Stimulated activated naive B cell treated with anti-CD40 and anti-IgM and Interleukin-4, amounts not matched to agents 10 μg/mL and 1 μg/mL and 100 μg/mL, for 72 hours (primary cell): ENCODE measurements around the gene C15orf39.

ENCODE experiments used
- ATAC-seq, 2 donors: fragments of 150-1000 bp; cut with Tn5 transposase; replicated peaks; 2 replicates each; pipeline ENCODE4 v1.10.0; 2021; ENCODE audit warnings: moderate library complexity in 1 of 2
- DNase-seq: peaks from one replicate; pipeline ENCODE4 v3.0.0; 2021
- H3K27ac Mint-ChIP-seq: one replicate; pipeline ENCODE4 v1.8.0; 2022; ENCODE audit warnings: mild to moderate bottlenecking, mixed read lengths
- H3K27me3 Mint-ChIP-seq, 2 donors: one replicate each; pipeline ENCODE4 v1.8.0; 2022; ENCODE audit warnings: mixed read lengths in 2 of 2
- H3K36me3 Mint-ChIP-seq, 2 donors: one replicate each; pipeline ENCODE4 v1.8.0; 2022; ENCODE audit warnings: mixed read lengths in 2 of 2, mild to moderate bottlenecking in 1 of 2
- H3K4me1 Mint-ChIP-seq, 2 donors: one replicate each; pipeline ENCODE4 v1.8.0; 2022; ENCODE audit warnings: mixed read lengths in 2 of 2, mild to moderate bottlenecking in 1 of 2
- H3K4me3 Mint-ChIP-seq, 2 donors: one replicate each; pipeline ENCODE4 v1.8.0; 2022; ENCODE audit warnings: mild to moderate bottlenecking in 2 of 2, mixed read lengths in 2 of 2, moderate library complexity in 1 of 2
- H3K9me3 Mint-ChIP-seq, 2 donors: one replicate each; pipeline ENCODE4 v1.8.0; 2022; ENCODE audit warnings: mixed read lengths in 2 of 2, mild to moderate bottlenecking in 1 of 2

Gene C15orf39

DNA sequence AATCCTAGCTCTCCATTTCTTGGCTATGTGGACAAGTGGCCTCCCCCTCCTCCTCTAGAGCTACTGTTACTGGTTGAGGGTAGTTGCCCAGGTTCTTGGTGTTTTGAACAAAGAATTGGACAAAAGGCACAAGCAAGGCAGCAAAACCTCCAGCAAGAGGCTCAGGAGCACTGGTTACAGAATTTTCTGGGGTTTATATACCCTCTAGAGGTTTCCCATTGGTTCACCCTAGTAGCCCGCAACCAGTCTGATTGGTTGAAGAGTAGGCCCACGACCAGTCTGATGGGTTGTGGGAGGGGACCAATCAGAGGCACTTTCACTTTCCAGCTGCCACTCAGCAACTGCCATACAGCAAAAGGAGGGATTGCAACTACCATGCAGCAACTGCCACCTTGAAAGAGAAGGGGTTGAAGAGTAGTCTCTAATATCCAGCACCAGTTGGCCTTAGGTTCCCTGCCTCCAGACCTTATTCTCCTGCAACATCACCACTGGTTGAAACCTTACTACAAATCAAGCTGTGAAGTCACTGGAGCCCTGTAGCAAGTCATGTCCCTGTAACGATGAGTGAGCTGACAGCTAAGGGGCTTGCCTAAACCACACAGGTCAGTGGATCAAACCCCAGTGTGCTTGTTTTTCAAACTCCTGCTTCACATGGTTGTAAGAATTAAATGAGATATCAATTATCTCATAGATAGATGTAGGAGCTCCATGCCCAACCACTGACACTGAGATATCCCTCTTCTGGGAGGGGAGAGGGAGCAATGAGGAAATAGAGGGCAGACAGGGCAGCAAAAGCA is 2.9 kb upstream of the C15orf39 start:
- H3K4me1 Mint-ChIP-seq, result peaks cover 23 to 35% of the 10 kb centered on the region in 2 donors
- no peaks in the 10 kb centered on the region for H3K9me3 Mint-ChIP-seq
- peaks cover 0 to 1% of the 10 kb centered on the region in 2 donors for H3K36me3 Mint-ChIP-seq
- DNase-seq (no peak), ATAC-seq (no peak)
- no peak overlapping the region for H3K27ac Mint-ChIP-seq
- H3K4me3 Mint-ChIP-seq, result no peak overlapping the region
- peaks cover 37 to 54% of the 10 kb centered on the region in 2 donors for H3K27me3 Mint-ChIP-seq

DNA sequence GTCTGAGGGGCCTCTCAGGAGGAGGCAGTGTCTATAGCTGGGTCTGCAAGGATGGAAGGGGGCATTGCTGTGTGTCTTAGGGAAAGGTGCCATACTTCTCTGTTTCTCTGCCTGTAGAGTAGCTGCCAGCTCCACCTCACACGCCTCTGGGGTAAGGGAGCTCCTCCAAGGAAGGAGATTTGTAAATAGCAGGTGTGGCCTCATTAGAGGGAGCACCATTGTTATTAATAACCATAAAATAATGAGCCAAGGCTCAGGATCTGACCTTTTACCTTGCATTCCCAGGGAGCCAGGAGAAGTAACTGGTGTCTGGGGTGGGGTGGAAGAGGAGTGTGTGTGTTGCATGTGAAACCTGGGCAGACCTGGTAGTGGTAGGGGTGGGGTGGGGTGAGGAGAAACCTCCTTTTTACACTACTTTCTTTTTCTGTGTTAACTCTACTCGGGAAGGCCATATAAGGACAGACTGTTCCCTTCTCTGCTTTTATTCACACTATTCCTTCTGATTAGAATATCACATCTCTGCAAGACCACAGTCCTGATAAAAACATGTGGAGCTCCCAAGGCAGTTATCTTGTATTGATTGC is 2.2 kb upstream of the C15orf39 start:
- Mint-ChIP-seq H3K4me3 (no peak overlapping the region), H3K27me3 (peaks cover 35 to 50% of the 10 kb centered on the region in 2 donors), H3K27ac (no peak overlapping the region), H3K9me3 (no peaks in the 10 kb centered on the region), H3K4me1 (peaks cover 29 to 42% of the 10 kb centered on the region in 2 donors), H3K36me3 (peaks cover 0 to 1% of the 10 kb centered on the region in 2 donors)
- DNase-seq (no peak), ATAC-seq (no peak)

DNA sequence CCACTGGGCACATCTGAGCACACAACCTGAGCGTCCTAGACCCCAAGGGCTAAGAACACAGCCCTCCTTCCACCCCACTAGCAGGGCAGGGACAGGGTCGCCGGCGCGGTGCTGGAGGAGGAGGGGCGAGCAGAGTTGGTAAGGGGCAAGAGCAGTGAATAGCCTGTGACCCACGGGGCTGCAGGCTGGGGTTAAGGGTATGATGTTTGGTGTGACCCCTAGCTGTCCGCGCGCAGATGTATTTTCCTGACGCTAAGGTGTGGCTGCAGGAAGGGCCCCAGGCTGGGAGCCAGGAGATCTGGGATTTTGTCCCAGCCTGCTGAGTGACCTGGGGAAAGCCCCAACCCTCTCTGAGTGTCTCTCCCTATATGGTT is 1.3 kb upstream of the C15orf39 start:
- peak overlapping the region in 1 of 2 donors; percentile 40 for H3K4me3 Mint-ChIP-seq

DNA sequence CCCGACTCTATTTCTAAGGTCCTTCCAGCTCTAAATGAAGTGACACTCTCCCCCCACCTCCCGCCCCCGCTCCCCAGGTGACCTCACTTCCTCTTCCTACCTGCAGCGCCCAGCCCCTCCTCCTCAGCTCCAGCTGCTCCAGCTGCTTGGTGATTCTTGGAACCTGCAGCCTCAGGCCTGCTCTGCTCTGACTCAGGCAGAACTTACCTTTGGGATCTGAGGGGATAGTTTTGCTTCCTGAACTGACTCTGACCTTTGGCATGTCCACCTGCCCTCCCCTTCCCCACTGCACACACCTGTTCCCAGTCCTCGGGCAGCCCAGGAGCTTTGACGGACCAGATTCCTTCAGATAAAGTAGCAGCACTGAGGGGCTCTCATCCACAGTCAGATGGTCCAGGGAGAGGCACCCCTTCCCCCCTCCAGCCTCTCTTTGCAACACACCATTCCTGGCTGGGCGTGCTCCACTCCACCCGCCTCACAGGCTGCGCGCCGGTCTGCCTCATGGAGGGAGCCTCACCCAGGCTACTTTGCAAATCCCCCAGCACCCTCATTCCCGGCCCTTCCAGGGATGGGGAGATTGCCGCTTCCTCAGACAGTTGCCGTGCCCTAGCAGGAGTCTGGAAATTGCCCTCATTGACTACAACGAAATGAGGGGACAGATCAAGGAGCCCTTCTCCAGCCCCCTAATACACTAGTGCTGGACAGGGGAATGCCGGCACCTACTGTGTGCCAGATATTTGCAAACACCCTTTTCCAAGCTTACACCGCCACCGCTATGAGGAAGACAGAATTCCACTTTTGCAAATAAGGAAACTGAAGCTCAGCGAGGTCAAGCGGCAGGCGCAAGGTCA is 692 bp upstream of the C15orf39 start:
- DNase-seq (no peak), ATAC-seq (no peak)
- Mint-ChIP-seq H3K4me3 (peak overlapping the region; percentile 85 to 89), H3K9me3 (no peaks in the 10 kb centered on the region), H3K27ac (peak overlapping the region; percentile 37), H3K27me3 (peaks cover 26 to 34% of the 10 kb centered on the region in 2 donors), H3K4me1 (peaks cover 35 to 51% of the 10 kb centered on the region in 2 donors), H3K36me3 (peaks cover 4 to 5% of the 10 kb centered on the region in 2 donors)

More for the DNA sequence above, 1.3 kb upstream of the C15orf39 start:
- peaks cover 35 to 51% of the 10 kb centered on the region in 2 donors for H3K4me1 Mint-ChIP-seq
- H3K27me3 Mint-ChIP-seq, result peaks cover 26 to 40% of the 10 kb centered on the region in 2 donors
- no peaks in the 10 kb centered on the region for H3K9me3 Mint-ChIP-seq
- ATAC-seq (no peak), DNase-seq (no peak)
- H3K27ac Mint-ChIP-seq, result no peak overlapping the region
- H3K36me3 Mint-ChIP-seq, result peaks cover 3 to 5% of the 10 kb centered on the region in 2 donors

DNA sequence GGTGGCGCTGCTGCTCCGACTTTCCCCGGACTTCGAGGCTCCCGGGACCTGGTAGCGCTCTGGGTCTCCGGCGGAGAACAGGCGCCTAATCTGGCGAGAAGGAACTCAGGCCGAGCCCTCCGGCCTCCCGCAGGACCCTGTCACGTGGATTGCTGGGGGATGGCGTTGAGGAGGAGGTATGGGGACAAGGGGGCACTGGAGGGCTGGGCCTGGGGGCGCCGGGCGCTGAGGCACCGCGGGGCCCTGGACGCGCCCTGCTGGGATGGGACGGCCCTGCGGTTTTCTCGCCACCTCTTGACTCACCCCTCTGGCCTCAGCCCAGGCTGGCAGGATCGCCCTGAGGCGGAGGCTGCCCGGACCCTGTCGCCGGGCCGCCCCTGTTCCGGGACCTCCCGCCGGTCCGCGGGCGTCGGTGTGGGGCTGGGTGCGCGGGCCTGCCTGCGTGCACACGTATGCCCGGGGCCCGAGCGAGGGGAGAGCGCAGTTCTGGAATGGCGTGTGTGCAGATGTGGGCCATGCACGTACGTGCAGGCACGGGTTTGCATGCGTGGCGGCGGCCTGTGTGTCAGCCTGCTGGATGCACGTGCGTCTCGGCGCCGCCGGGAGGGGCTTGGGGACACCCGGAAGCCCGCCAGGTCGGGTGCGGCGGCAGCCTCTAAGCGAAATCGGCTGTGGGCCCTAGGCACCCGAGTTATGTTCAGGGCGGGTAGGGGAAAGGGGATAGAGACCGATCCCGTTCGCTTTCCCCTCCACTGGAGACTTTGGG is 752 bp downstream of the C15orf39 start:
- Mint-ChIP-seq H3K27ac (peak overlapping the region; percentile 97), H3K27me3 (peaks cover 21 to 26% of the 10 kb centered on the region in 2 donors), H3K4me1 (peaks cover 35 to 53% of the 10 kb centered on the region in 2 donors), H3K36me3 (peaks cover 13 to 18% of the 10 kb centered on the region in 2 donors), H3K9me3 (no peaks in the 10 kb centered on the region), H3K4me3 (peak overlapping the region; percentile 89 to 94)
- ATAC-seq, result peak; percentile 65 to 73
- DNase-seq, result peak; percentile 80

DNA sequence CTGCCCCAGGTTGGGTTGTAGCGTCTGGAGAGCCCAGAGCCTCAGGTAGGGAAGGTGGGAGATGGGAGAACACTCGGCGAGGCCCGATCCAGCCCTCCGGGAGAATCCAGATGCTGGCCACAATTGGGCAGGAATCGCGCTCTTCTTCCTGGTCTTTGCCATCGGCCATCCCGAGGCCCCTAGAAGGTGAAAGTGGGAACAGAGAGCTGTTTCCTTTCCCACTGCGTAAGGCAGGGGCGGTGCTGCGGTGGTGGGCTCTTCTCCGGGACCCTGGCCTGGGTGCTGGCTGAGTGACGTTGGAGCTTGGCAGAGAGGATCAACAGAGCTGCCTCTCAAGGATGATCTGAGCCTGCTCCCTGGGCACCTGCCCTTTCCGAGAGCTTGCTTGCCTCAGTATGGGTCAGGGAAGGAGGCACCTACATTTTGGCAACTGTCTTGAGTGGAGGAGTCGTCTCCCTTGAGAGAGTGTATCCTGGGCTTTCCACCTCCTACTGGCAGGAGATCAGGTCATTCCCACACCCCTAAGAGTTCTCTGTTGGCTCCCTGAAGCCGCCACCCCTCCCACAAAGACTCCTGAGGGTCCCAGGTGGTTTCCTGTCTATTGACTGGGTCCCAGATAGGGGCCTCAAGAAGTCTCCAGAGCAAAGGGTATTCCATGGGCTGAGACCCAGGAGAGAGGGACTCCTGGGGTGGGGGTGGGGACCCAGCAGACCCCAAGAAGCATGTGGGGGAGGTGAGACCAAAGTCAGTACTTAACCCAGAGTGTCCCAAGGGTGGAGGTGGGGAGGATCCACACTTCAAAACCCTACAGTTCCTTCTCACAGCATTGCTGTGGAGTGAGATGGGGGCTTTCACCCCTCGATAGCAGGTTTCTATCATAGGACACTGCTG is 1.6 kb downstream of the C15orf39 start:
- Mint-ChIP-seq H3K27ac (peak overlapping the region; percentile 97), H3K36me3 (peaks cover 21 to 26% of the 10 kb centered on the region in 2 donors), H3K27me3 (peaks cover 13 to 20% of the 10 kb centered on the region in 2 donors), H3K4me3 (peak overlapping the region; percentile 89 to 94), H3K9me3 (no peaks in the 10 kb centered on the region), H3K4me1 (peaks cover 34 to 51% of the 10 kb centered on the region in 2 donors)
- DNase-seq (no peak), ATAC-seq (no peak)

DNA sequence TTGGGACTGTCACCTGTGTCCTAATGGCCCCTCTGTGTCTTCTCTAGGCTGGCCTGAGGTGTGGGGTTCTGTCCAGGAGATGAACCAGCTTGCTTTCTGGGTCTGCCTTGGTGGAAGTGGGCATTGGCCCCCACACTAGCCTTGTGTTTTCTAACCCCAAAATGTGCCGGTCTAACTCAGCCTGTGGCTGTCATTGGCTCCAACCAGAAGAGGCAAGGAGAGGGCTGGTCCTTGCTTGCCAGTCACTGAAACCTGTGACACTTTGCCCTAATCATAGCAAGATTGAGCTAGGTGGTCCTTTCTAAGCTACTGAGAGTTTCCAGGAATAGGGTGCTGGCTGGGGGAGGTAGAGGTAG is 2.2 kb downstream of the C15orf39 start:
- ATAC-seq (no peak), DNase-seq (no peak)
- Mint-ChIP-seq H3K4me3 (peak overlapping the region; percentile 60 to 89), H3K9me3 (no peaks in the 10 kb centered on the region), H3K27me3 (peaks cover 10 to 16% of the 10 kb centered on the region in 2 donors), H3K36me3 (peaks cover 27 to 32% of the 10 kb centered on the region in 2 donors), H3K27ac (no peak overlapping the region), H3K4me1 (peaks cover 32 to 49% of the 10 kb centered on the region in 2 donors)

DNA sequence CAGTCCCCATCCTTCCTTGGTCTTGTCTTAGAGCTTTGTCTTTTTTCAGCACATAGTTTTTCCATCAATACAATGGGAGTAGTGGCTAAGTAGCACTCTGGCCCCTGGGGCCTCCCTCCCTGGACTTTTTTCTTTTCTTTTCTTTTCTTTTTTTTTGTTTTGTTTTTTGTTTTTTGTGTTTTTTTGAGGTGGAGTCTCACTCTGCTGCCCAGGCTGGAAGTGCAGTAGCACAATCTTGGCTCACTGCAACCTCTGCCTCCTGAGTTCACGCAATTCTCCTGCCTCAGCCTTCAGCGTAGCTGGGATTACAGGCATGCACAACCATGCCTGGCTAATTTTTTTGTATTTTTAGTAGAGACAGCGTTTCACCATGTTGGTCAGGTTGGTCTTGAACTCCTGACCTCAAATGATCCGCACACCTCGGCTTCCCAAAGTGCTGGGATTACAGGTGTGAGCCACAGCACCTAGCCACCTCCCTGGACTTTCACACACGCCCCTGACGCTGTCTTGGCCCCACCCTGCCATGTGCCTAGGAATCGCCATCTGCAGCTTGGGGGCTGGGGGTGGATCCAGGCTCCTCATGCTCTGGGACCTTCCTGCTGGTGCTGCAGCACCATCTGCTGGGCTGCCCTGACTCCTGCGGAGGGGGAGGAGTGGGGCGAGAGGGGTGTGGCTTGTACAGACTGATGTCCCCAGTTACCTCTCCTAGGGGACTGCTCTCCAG is 2.8 kb downstream of the C15orf39 start:
- H3K36me3 Mint-ChIP-seq, result peaks cover 33 to 38% of the 10 kb centered on the region in 2 donors
- ATAC-seq, result peak; percentile 67
- no peaks in the 10 kb centered on the region for H3K9me3 Mint-ChIP-seq

DNA sequence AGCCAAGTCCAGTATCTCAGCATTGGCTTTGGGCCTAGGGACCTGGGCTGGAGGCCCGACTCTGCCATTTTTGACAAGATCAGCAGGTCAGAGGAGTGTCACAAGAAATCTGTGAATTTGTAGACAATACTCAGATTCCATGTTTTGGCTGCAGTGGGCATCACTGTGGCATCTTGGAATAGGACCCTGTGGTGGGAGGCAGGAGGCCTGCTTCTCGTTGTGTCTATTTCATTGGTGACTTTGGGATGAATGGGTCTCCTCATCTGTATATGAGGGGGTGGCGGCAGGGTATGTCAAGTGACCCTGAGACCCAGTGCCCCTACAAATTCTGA is 3.3 kb downstream of the C15orf39 start:
- Mint-ChIP-seq H3K4me1 (peaks cover 34 to 56% of the 10 kb centered on the region in 2 donors), H3K27ac (peak overlapping the region; percentile 10), H3K27me3 (peaks cover 7 to 10% of the 10 kb centered on the region in 2 donors), H3K4me3 (peak overlapping the region; percentile 34 to 89), H3K36me3 (peaks cover 38 to 43% of the 10 kb centered on the region in 2 donors), H3K9me3 (no peaks in the 10 kb centered on the region)
- ATAC-seq, result no peak
- no peak for DNase-seq

More for the DNA sequence above, 2.8 kb downstream of the C15orf39 start:
- Mint-ChIP-seq H3K27ac (peak overlapping the region; percentile 10), H3K27me3 (peaks cover 10% of the 10 kb centered on the region in 2 donors), H3K4me1 (peaks cover 32 to 55% of the 10 kb centered on the region in 2 donors), H3K4me3 (peak overlapping the region; percentile 34 to 89)
- peak; percentile 84 for DNase-seq

DNA sequence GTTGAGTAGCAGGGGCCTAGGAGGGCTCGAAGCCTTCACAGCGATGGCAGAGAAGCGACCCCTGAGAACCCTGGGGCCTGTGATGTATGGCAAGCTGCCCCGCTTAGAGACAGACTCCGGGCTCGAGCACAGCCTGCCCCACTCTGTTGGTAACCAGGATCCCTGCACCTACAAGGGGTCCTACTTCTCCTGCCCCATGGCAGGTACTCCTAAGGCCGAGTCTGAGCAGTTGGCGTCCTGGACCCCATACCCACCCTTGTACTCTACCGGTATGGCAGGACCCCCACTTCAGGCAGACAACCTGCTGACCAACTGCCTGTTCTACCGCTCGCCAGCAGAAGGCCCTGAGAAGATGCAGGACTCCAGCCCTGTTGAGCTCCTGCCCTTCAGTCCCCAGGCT is 4.3 kb downstream of the C15orf39 start:
- Mint-ChIP-seq H3K4me1 (peaks cover 32 to 47% of the 10 kb centered on the region in 2 donors), H3K4me3 (no peak overlapping the region), H3K27me3 (peaks cover 4 to 5% of the 10 kb centered on the region in 2 donors), H3K36me3 (peaks cover 38 to 49% of the 10 kb centered on the region in 2 donors), H3K9me3 (no peaks in the 10 kb centered on the region), H3K27ac (no peak overlapping the region)
- DNase-seq (no peak), ATAC-seq (no peak)

DNA sequence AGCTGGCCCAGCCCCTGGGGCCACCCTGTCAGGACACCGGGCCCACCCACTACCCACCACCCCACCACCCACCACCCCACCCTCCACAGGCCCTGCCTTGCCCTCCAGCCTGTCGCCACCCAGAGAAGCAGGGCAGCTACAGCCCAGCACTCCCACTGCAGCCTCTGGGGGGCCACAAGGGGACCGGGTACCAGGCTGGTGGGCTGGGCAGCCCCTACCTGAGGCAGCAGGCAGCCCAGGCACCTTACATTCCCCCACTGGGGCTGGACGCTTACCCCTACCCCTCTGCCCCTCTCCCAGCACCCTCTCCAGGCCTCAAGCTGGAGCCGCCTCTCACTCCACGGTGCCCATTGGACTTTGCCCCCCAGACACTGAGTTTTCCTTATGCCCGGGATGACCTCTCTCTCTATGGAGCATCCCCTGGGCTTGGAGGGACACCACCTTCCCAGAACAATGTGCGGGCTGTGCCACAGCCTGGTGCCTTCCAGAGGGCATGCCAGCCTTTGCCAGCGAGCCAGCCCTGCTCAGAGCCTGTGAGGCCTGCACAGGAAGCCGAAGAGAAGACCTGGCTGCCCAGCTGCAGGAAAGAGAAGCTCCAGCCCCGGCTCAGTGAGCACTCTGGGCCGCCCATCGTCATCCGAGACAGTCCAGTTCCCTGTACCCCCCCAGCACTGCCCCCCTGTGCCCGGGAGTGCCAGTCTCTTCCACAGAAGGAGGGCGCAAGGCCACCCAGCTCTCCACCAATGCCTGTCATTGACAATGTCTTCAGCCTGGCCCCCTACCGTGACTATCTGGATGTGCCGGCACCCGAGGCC is 5.3 kb downstream of the C15orf39 start:
- ATAC-seq (no peak), DNase-seq (no peak)
- no peaks in the 10 kb centered on the region for H3K27me3 Mint-ChIP-seq
- H3K4me3 Mint-ChIP-seq, result no peak overlapping the region
- H3K4me1 Mint-ChIP-seq, result peaks cover 28 to 41% of the 10 kb centered on the region in 2 donors
- H3K36me3 Mint-ChIP-seq, result peaks cover 45 to 59% of the 10 kb centered on the region in 2 donors
- H3K9me3 Mint-ChIP-seq, result no peaks in the 10 kb centered on the region
- peak overlapping the region; percentile 25 for H3K27ac Mint-ChIP-seq
